Mucosa of rectum (tissue), 2 donors: ENCODE measurements around the gene SDF2.

Experiments used
- H3K27ac ChIP-seq, 2 donors: one replicate each; pipeline ENCODE4 v1.7.0; 2013; ENCODE audit warnings: inconsistent platforms in 2 of 2, low read depth in 2 of 2, low read length in 2 of 2
- H3K27me3 ChIP-seq, 2 donors: one replicate each; pipeline ENCODE4 v1.7.0; 2013; ENCODE audit warnings: low read length in 2 of 2; ENCODE audit not compliant: control insufficient read depth in 2 of 2, insufficient read depth in 2 of 2
- H3K36me3 ChIP-seq, 2 donors: one replicate each; pipeline ENCODE4 v1.7.0; 2013; ENCODE audit warnings: low read length in 2 of 2; ENCODE audit not compliant: control insufficient read depth in 2 of 2, insufficient read depth in 2 of 2
- H3K4me1 ChIP-seq, 2 donors: one replicate each; pipeline ENCODE4 v1.7.0; 2013; ENCODE audit warnings: low read length in 2 of 2, mild to moderate bottlenecking in 1 of 2; ENCODE audit not compliant: control insufficient read depth in 2 of 2, insufficient read depth in 2 of 2
- H3K4me3 ChIP-seq, 2 donors: one replicate each; pipeline ENCODE4 v1.7.0; 2013; ENCODE audit warnings: low read length in 2 of 2
- H3K9ac ChIP-seq, 2 donors: one replicate each; pipeline ENCODE4 v1.7.0; 2013; ENCODE audit warnings: low read length in 2 of 2, low read depth in 1 of 2, mild to moderate bottlenecking in 1 of 2
- H3K9me3 ChIP-seq, 2 donors: one replicate each; pipeline ENCODE4 v1.7.0; 2013; ENCODE audit warnings: low read length in 2 of 2; ENCODE audit not compliant: control insufficient read depth in 2 of 2
- donor health status: healthy.
- donor health status: Normal muscosa, but diverticular disease.

SDF2 gene

GRCh38 chr17:28641579-28641978, 20.1 kb downstream of the SDF2 start:
- Histone ChIP-seq H3K4me1 (peaks cover 22 to 27% of the 10 kb centered on the region in 2 donors), H3K27me3 (no peaks in the 10 kb centered on the region), H3K36me3 (peaks cover 57% of the 10 kb centered on the region in 2 donors)

GRCh38 chr17:28635506-28635905, 26.2 kb downstream of the SDF2 start:
- Histone ChIP-seq H3K27ac (no peak overlapping the region), H3K36me3 (peaks cover 92 to 94% of the 10 kb centered on the region in 2 donors)

More at GRCh38 chr17:28641579-28641978, 20.1 kb downstream of the SDF2 start:
- Histone ChIP-seq H3K4me3 (no peak overlapping the region), H3K27ac (no peak overlapping the region), H3K9ac (no peak overlapping the region), H3K9me3 (no peaks in the 10 kb centered on the region)

GRCh38 chr17:28634206-28634865, 27.4 kb downstream of the SDF2 start:
- H3K27me3 ChIP-seq: no peaks in the 10 kb centered on the region
- no peaks in the 10 kb centered on the region for H3K4me1 ChIP-seq
- no peak overlapping the region for H3K9ac ChIP-seq
- H3K9me3 ChIP-seq: no peaks in the 10 kb centered on the region
- H3K27ac ChIP-seq: no peak overlapping the region
- H3K4me3 ChIP-seq: no peak overlapping the region
- H3K36me3 ChIP-seq: peaks cover 86 to 90% of the 10 kb centered on the region in 2 donors

More at GRCh38 chr17:28635506-28635905, 26.2 kb downstream of the SDF2 start:
- H3K4me3 ChIP-seq: no peak overlapping the region
- H3K9me3 ChIP-seq: no peaks in the 10 kb centered on the region
- no peaks in the 10 kb centered on the region for H3K4me1 ChIP-seq
- no peak overlapping the region for H3K9ac ChIP-seq
- H3K27me3 ChIP-seq: no peaks in the 10 kb centered on the region

- H3K4me3 ChIP-seq: no peak overlapping the region
- H3K4me1 ChIP-seq: no peaks in the 10 kb centered on the region
- peaks cover 58 to 66% of the 10 kb centered on the region in 2 donors for H3K36me3 ChIP-seq
- no peaks in the 10 kb centered on the region for H3K9me3 ChIP-seq
- no peak overlapping the region for H3K9ac ChIP-seq
- H3K27me3 ChIP-seq: no peaks in the 10 kb centered on the region
- no peak overlapping the region for H3K27ac ChIP-seq
Observed at GRCh38 chr17:28626818-28627217, 34.9 kb downstream of the SDF2 start.

GRCh38 chr17:28624148-28624547, 37.6 kb downstream of the SDF2 start:
- no peaks in the 10 kb centered on the region for H3K27me3 ChIP-seq
- H3K4me1 ChIP-seq: no peaks in the 10 kb centered on the region
- peaks cover 71 to 73% of the 10 kb centered on the region in 2 donors for H3K36me3 ChIP-seq
- no peak overlapping the region for H3K27ac ChIP-seq
- no peaks in the 10 kb centered on the region for H3K9me3 ChIP-seq
- no peak overlapping the region for H3K9ac ChIP-seq
- H3K4me3 ChIP-seq: no peak overlapping the region

- Histone ChIP-seq H3K4me3 (no peak overlapping the region), H3K9me3 (no peaks in the 10 kb centered on the region), H3K27ac (no peak overlapping the region), H3K36me3 (peaks cover 74 to 77% of the 10 kb centered on the region in 2 donors), H3K27me3 (no peaks in the 10 kb centered on the region), H3K4me1 (no peaks in the 10 kb centered on the region), H3K9ac (no peak overlapping the region)
Observed at GRCh38 chr17:28623696-28624095, 38.0 kb downstream of the SDF2 start.

GRCh38 chr17:28622186-28622585, 39.5 kb downstream of the SDF2 start:
- no peak overlapping the region for H3K9ac ChIP-seq
- H3K4me3 ChIP-seq: no peak overlapping the region
- no peaks in the 10 kb centered on the region for H3K27me3 ChIP-seq
- peaks cover 79 to 80% of the 10 kb centered on the region in 2 donors for H3K36me3 ChIP-seq
- H3K27ac ChIP-seq: no peak overlapping the region
- no peaks in the 10 kb centered on the region for H3K4me1 ChIP-seq
- H3K9me3 ChIP-seq: no peaks in the 10 kb centered on the region

GRCh38 chr17:28620010-28620409, 41.7 kb downstream of the SDF2 start:
- Histone ChIP-seq H3K27ac (no peak overlapping the region), H3K4me3 (no peak overlapping the region), H3K9me3 (no peaks in the 10 kb centered on the region), H3K4me1 (no peaks in the 10 kb centered on the region), H3K36me3 (peaks cover 89 to 90% of the 10 kb centered on the region in 2 donors), H3K27me3 (no peaks in the 10 kb centered on the region), H3K9ac (no peak overlapping the region)

GRCh38 chr17:28618464-28618863, 43.2 kb downstream of the SDF2 start:
- no peaks in the 10 kb centered on the region for H3K4me1 ChIP-seq
- H3K27ac ChIP-seq: no peak overlapping the region

GRCh38 chr17:28616281-28616680, 45.4 kb downstream of the SDF2 start:
- no peak overlapping the region for H3K9ac ChIP-seq
- H3K4me1 ChIP-seq: peaks cover 0 to 3% of the 10 kb centered on the region in 2 donors
- no peaks in the 10 kb centered on the region for H3K27me3 ChIP-seq
- H3K4me3 ChIP-seq: no peak overlapping the region
- H3K36me3 ChIP-seq: peaks cover 65 to 70% of the 10 kb centered on the region in 2 donors
- H3K9me3 ChIP-seq: no peaks in the 10 kb centered on the region
- no peak overlapping the region for H3K27ac ChIP-seq

More at GRCh38 chr17:28618464-28618863, 43.2 kb downstream of the SDF2 start:
- H3K9me3 ChIP-seq: no peaks in the 10 kb centered on the region
- H3K9ac ChIP-seq: no peak overlapping the region
- no peak overlapping the region for H3K4me3 ChIP-seq
- peaks cover 86% of the 10 kb centered on the region in 2 donors for H3K36me3 ChIP-seq
- no peaks in the 10 kb centered on the region for H3K27me3 ChIP-seq
